ENCODE measurements around the gene CCDC3. TPM values are rescaled to one million over a fixed set of nuclear protein-coding genes. Genes with fewer than 3 reads are reported as not detected.
"Not testable (repeated sequence)": the region's sequence is repeated elsewhere in the genome, so short reads cannot be mapped to it uniquely, and the experiment has no call there.

The CCDC3 gene
- total RNA-seq, 1 donor, result 0.21 TPM

DNA sequence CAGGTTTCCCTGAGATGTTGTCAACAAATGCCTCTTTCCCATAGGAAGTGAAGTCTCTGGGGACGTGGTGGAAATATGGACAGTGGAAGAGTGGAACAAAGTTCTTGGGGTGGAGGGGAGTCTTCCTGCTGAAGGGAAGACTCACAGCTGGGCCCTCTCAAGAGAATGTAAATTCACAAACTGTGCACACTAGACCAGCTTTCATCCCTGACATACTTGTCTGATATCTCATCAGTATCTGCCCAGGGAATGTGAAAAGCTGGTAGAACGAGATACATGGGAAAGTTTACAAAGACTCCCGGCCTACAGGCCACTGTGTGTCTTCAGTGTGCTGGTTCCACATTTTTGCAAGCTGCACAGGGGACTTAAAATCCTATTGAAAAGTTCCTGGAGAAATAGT, 16.7 kb upstream of the CCDC3 start:
- Histone ChIP-seq H3K9me3 (ENCODE audit: low read depth, low read length) (peaks cover 2% of the 10 kb centered on the region), H3K4me1 (ENCODE audit: insufficient read depth, low read length) (no peaks in the 10 kb centered on the region), H3K27me3 (ENCODE audit: insufficient read depth, low read length) (peaks cover 2% of the 10 kb centered on the region), H3K4me3 (ENCODE audit: low read length) (no peak overlapping the region)

DNA sequence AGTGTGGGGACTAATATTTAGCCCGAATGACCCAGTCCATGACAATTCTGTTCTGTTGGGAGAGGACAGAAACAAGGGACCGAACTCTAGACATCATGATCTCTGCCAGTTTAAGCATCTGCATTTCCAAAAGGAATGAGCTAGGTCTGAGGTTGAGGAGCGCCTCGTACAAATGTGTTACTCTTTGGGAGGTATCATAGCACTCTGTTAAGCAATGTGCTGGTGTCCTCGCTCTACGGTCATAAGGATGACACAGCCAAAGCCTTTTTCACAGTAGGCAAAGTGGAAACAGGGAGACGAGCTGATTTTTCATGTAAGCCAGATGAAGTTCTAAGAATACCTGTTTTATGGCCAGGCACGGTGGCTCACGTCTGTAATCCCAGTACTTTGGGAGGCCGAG, 15.4 kb upstream of the CCDC3 start:
- Histone ChIP-seq H3K9me3 (ENCODE audit: low read depth, low read length) (no peaks in the 10 kb centered on the region), H3K4me1 (ENCODE audit: insufficient read depth, low read length) (no peaks in the 10 kb centered on the region), H3K27me3 (ENCODE audit: insufficient read depth, low read length) (peaks cover 2% of the 10 kb centered on the region), H3K4me3 (ENCODE audit: low read length) (no peak overlapping the region)

- Histone ChIP-seq H3K9me3 (ENCODE audit: low read depth, low read length) (no peaks in the 10 kb centered on the region), H3K4me1 (ENCODE audit: insufficient read depth, low read length) (no peaks in the 10 kb centered on the region), H3K27me3 (ENCODE audit: insufficient read depth, low read length) (peaks cover 1% of the 10 kb centered on the region), H3K4me3 (ENCODE audit: low read length) (no peak overlapping the region)
These were observed 14.9 kb upstream of the CCDC3 start for GRCh38 chr10:13016426-13016825.

GRCh38 chr10:13006037-13006436, 4.5 kb upstream of the CCDC3 start:
- H3K4me1 ChIP-seq (ENCODE audit: insufficient read depth, low read length), result no peaks in the 10 kb centered on the region
- no peaks in the 10 kb centered on the region for H3K9me3 ChIP-seq (ENCODE audit: low read depth, low read length)
- peaks cover 22% of the 10 kb centered on the region for H3K27me3 ChIP-seq (ENCODE audit: insufficient read depth, low read length)
- H3K4me3 ChIP-seq (ENCODE audit: low read length), result no peak overlapping the region

- Histone ChIP-seq H3K4me1 (ENCODE audit: insufficient read depth, low read length) (no peaks in the 10 kb centered on the region), H3K9me3 (ENCODE audit: low read depth, low read length) (no peaks in the 10 kb centered on the region), H3K4me3 (ENCODE audit: low read length) (no peak overlapping the region), H3K27me3 (ENCODE audit: insufficient read depth, low read length) (peaks cover 34% of the 10 kb centered on the region)
These were observed 2.2 kb upstream of the CCDC3 start for GRCh38 chr10:13003759-13004158.

- no peaks in the 10 kb centered on the region for H3K4me1 ChIP-seq (ENCODE audit: insufficient read depth, low read length)
- no peaks in the 10 kb centered on the region for H3K9me3 ChIP-seq (ENCODE audit: low read depth, low read length)
- no peak overlapping the region for H3K4me3 ChIP-seq (ENCODE audit: low read length)
- peaks cover 34% of the 10 kb centered on the region for H3K27me3 ChIP-seq (ENCODE audit: insufficient read depth, low read length)
These were observed 1.5 kb upstream of the CCDC3 start for GRCh38 chr10:13003004-13003403.

DNA sequence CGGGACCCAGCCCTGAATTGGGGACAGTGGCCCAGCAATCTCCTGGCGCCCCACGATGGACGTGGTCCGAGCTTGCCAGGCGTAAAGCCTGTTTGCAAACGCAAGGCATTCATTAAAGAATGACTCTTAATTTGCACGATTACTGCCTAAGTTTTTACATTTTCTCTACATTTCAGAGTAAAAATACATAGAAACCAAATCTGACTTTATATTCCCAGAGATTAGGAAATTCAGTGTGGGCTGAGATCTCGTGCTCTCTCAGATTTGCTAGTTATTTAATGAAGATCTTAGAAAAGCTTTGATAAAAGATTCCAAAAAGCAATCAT, 337 bp upstream of the CCDC3 start:
- Histone ChIP-seq H3K27me3 (ENCODE audit: insufficient read depth, low read length) (peaks cover 34% of the 10 kb centered on the region), H3K9me3 (ENCODE audit: low read depth, low read length) (no peaks in the 10 kb centered on the region), H3K4me1 (ENCODE audit: insufficient read depth, low read length) (no peaks in the 10 kb centered on the region), H3K4me3 (ENCODE audit: low read length) (no peak overlapping the region)

DNA sequence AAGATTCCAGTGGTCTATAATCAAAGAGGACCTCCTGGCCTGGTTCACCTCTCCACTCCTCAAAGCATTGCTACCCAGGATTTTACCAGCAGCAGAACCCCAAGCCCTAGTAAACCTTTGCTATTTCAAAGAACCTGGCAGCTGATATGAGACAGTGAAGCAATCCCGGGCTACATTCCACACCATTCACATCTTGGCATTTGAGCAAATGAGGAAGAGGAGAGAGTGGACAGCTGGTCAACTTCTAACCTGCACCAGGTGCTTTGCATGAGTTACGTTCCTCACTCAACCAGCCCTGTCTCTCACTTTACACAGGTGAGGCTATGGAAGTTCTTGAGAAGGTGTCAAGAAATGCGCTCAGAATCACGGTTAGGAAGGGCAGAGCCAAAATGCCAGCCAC, 1.1 kb downstream of the CCDC3 start:
- Histone ChIP-seq H3K4me3 (ENCODE audit: low read length) (no peak overlapping the region), H3K4me1 (ENCODE audit: insufficient read depth, low read length) (no peaks in the 10 kb centered on the region), H3K9me3 (ENCODE audit: low read depth, low read length) (no peaks in the 10 kb centered on the region), H3K27me3 (ENCODE audit: insufficient read depth, low read length) (peaks cover 34% of the 10 kb centered on the region)

DNA sequence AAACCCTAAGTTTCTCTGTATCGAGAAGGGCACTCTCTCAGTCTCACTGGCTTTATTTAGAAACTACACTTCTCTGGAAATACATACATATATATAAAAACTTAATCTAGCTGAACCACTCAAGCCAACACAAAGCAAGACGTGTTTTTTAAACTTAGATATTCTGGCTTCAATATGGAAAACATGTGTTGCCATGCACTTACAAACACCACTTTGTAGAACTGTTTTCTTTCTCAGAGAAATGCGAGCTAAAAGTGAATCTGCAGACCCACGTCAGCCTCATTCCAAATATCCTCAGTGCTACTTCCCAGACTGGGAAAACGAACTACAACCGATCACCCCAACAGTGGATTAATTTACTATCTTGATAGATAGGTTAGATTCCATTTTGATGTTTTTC, 1.7 kb downstream of the CCDC3 start:
- no peaks in the 10 kb centered on the region for H3K4me1 ChIP-seq (ENCODE audit: insufficient read depth, low read length)

DNA sequence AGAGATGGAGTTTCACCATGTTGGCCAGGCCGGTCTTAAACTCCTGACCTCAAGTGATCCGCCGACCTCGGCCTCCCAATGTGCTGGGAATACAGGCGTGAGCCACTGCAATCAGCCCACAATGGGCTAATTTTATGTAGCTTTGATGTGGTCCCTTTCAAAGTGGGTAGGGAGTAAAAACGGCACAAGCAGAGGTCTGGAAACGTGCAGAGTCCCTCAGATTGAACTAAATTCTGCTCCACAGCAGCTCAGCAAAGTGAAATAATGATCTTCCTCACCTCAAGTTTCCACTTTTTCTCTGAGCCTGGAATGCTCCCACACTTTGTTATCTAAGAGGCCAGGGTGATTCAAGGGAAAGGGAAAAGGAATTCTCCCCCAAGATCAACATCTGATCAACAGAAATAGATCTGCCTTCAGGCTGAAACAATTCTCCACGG, 6.1 kb downstream of the CCDC3 start:
- no peaks in the 10 kb centered on the region for H3K4me1 ChIP-seq (ENCODE audit: insufficient read depth, low read length)
- peaks cover 9% of the 10 kb centered on the region for H3K27me3 ChIP-seq (ENCODE audit: insufficient read depth, low read length)
- no peak overlapping the region for H3K4me3 ChIP-seq (ENCODE audit: low read length)
- no peaks in the 10 kb centered on the region for H3K9me3 ChIP-seq (ENCODE audit: low read depth, low read length)

More for the DNA sequence above, 1.7 kb downstream of the CCDC3 start:
- no peaks in the 10 kb centered on the region for H3K9me3 ChIP-seq (ENCODE audit: low read depth, low read length)
- H3K4me3 ChIP-seq (ENCODE audit: low read length), result no peak overlapping the region
- H3K27me3 ChIP-seq (ENCODE audit: insufficient read depth, low read length), result peaks cover 34% of the 10 kb centered on the region

- no peaks in the 10 kb centered on the region for H3K9me3 ChIP-seq (ENCODE audit: low read depth, low read length)
- H3K4me3 ChIP-seq (ENCODE audit: low read length), result no peak overlapping the region
- no peaks in the 10 kb centered on the region for H3K27me3 ChIP-seq (ENCODE audit: insufficient read depth, low read length)
- no peaks in the 10 kb centered on the region for H3K4me1 ChIP-seq (ENCODE audit: insufficient read depth, low read length)
These were observed 7.9 kb downstream of the CCDC3 start for GRCh38 chr10:12993595-12993994.

DNA sequence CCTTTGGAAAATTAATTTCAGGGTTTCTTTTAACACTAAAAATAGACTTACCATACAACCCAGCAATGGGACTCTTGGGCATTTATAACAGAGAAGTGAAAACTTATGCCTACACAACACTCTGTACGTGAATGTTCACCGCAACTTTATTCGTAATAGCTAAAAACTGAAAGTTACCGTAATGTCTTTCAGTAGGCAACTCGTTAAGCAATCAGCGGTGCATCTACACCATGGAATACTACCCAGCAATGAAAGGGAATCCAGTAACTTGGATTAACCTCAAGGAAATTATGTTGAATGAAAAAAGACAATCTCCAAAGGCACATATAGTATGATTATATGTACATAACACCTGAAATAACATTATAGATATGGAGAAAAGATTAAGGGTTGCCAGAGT, 16.2 kb downstream of the CCDC3 start:
- H3K27me3 ChIP-seq (ENCODE audit: insufficient read depth, low read length), result no peaks in the 10 kb centered on the region
- H3K4me3 ChIP-seq (ENCODE audit: low read length), result no peak overlapping the region
- H3K4me1 ChIP-seq (ENCODE audit: insufficient read depth, low read length), result no peaks in the 10 kb centered on the region
- H3K9me3 ChIP-seq (ENCODE audit: low read depth, low read length), result no peaks in the 10 kb centered on the region

GRCh38 chr10:12984165-12984747, 17.3 kb downstream of the CCDC3 start:
- H3K9me3 ChIP-seq (ENCODE audit: low read depth, low read length), result no peaks in the 10 kb centered on the region
- no peaks in the 10 kb centered on the region for H3K27me3 ChIP-seq (ENCODE audit: insufficient read depth, low read length)
- no peak overlapping the region for H3K4me3 ChIP-seq (ENCODE audit: low read length)
- no peaks in the 10 kb centered on the region for H3K4me1 ChIP-seq (ENCODE audit: insufficient read depth, low read length)

DNA sequence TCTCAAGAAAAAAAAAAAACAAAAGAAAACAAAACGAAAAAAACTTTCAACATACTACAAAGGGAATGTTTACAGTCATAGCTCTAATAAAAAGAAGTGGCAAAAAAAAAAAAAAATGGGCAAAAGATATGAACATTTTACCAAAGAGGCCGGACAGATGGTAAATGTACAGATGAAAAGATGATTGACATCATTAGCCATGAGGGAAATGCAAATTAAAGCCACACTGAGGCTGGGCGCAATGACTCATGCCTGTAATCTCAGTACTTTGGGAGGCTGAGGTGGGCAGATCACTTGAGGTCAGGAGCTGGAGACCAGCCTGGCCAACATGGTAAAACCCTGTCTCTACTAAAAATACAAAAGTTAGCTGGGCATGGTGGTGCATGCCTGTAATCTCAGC, 17.9 kb downstream of the CCDC3 start:
- not testable (repeated sequence) for H3K4me3 ChIP-seq (ENCODE audit: low read length); H3K27me3 ChIP-seq (ENCODE audit: insufficient read depth, low read length); H3K4me1 ChIP-seq (ENCODE audit: insufficient read depth, low read length); H3K9me3 ChIP-seq (ENCODE audit: low read depth, low read length)

DNA sequence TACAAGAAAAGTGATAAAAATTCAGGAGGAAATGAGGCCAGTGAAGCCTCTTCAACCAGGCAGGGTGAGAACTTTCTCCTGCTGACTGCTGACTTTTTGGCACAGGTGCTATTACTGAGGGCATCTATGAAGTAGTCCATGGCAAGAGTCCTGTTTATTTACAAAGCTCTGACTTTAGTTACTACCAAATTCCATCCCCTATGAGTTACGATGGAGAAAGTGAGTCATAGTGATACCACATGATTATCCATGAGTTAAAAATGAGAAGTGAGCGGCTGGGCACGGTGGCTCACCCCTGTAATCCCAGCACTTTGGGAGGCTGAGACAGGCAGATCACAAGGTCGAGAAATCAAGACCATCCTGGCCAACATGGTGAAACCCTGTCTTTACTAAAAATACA, 19.9 kb downstream of the CCDC3 start:
- no peaks in the 10 kb centered on the region for H3K27me3 ChIP-seq (ENCODE audit: insufficient read depth, low read length)
- no peaks in the 10 kb centered on the region for H3K9me3 ChIP-seq (ENCODE audit: low read depth, low read length)
- H3K4me3 ChIP-seq (ENCODE audit: low read length), result no peak overlapping the region
- H3K4me1 ChIP-seq (ENCODE audit: insufficient read depth, low read length), result no peaks in the 10 kb centered on the region

- Histone ChIP-seq H3K9me3 (ENCODE audit: low read depth, low read length) (no peaks in the 10 kb centered on the region), H3K4me3 (ENCODE audit: low read length) (no peak overlapping the region), H3K27me3 (ENCODE audit: insufficient read depth, low read length) (no peaks in the 10 kb centered on the region), H3K4me1 (ENCODE audit: insufficient read depth, low read length) (no peaks in the 10 kb centered on the region)
These were observed 20.7 kb downstream of the CCDC3 start for GRCh38 chr10:12980713-12981306.

Measured in mononuclear cell (primary cell).